K562 (cell line): ENCODE results near the gene MESP1. TPM values are rescaled to one million over a fixed set of nuclear protein-coding genes. Genes with fewer than 3 reads are reported as not detected.

Experiments
- ATAC-seq: fragments of 200-7000 bp; cut with Tn5 transposase; 3 replicates; pipeline ENCODE4 v1.9.1; 2020; ENCODE audit warnings: moderate library complexity
- BruUV-seq: library from RNA; stranded (reverse); fragments of 400-500 nt; replicated peaks from 2 replicates; lab custom pipeline; 2021; lab: Mats Ljungman, UMichigan
- CTCF ChIA-PET: fragments of 300-600 bp; formaldehyde crosslinking; extraction: SDS; loops from one replicate; lab custom pipeline; 2021; ENCODE audit warnings: low intra/inter-chr PET ratio; lab: Yijun Ruan, JAX
- POLR2A ChIA-PET: fragments of 300-600, 350-650 bp; sonication (Branson Sonifier 250); formaldehyde crosslinking; extraction: SDS; loops from one replicate; lab custom pipeline; 2021; ENCODE audit warnings: antibody characterized with exemption, inconsistent platforms; lab: Yijun Ruan, JAX
- DNase-seq, 4 experiments: peaks; one replicate each; pipeline versions ENCODE4 v3.0.0 to v3.0.0-alpha.2; 2011 to 2018; ENCODE audit warnings: low spot score in 3 of 4, mixed read lengths in 3 of 4; ENCODE audit errors: extremely low read depth in 1 of 4
- FAIRE-seq: peaks from 2 replicates; lab custom pipeline; 2011; peaks lifted over from hg19 to GRCh38; lab: Jason Lieb, UNC
- H2AFZ ChIP-seq: 2 replicates; pipeline ENCODE4 v1.6.0; 2011; ENCODE audit warnings: low read depth, low read length, control low read depth, inconsistent platforms
- H3K27ac ChIP-seq: fragments of 200-600 bp; 3 replicates; pipeline ENCODE4 v1.8.0; 2011; ENCODE audit warnings: low read depth, mild to moderate bottlenecking, control low read depth, inconsistent platforms, low read length, moderate library complexity, mixed read lengths; ENCODE audit errors: extremely low read depth
- H3K27me3 ChIP-seq, 2 experiments: fragments of 300-600 bp in 1 of 2; 2 replicates in 1 of 2; 3 replicates in 1 of 2; pipeline versions ENCODE4 v1.6.0 to v1.8.0; 2011; ENCODE audit warnings: inconsistent platforms in 2 of 2, low read length in 2 of 2, mild to moderate bottlenecking in 1 of 2, mixed read lengths in 1 of 2, moderate library complexity in 1 of 2; ENCODE audit not compliant: control insufficient read depth in 2 of 2, insufficient read depth in 2 of 2
- H3K36me3 ChIP-seq: fragments of 300-600 bp; 3 replicates; pipeline ENCODE4 v1.8.0; 2011; ENCODE audit warnings: mild to moderate bottlenecking, low read length, inconsistent platforms; ENCODE audit not compliant: control insufficient read depth, insufficient read depth
- H3K4me1 ChIP-seq, 2 experiments: fragments of 200-600 bp in 1 of 2; replicated peaks in 1 of 2; 2 replicates in 1 of 2; 3 replicates in 1 of 2; pipeline versions ENCODE4 v1.5.1 to v1.8.0; 2011; ENCODE audit warnings: inconsistent platforms in 2 of 2, low read length in 2 of 2, mild to moderate bottlenecking in 1 of 2, mixed read lengths in 1 of 2, moderate library complexity in 1 of 2; ENCODE audit not compliant: control insufficient read depth in 2 of 2, insufficient read depth in 2 of 2
- H3K4me2 ChIP-seq: 2 replicates; pipeline ENCODE4 v1.6.1; 2011; ENCODE audit warnings: low read length, control low read depth, inconsistent platforms, mixed read lengths; ENCODE audit not compliant: insufficient read depth
- H3K4me3 ChIP-seq: fragments of 200-600 bp; sonication (generic), shearing (Covaris generic); 2 replicates; pipeline ENCODE4 v1.5.1; 2016; ENCODE audit warnings: control low read depth, inconsistent platforms
- H3K79me2 ChIP-seq: fragments of 200-600 bp; 3 replicates; pipeline ENCODE4 v1.8.0; 2011; ENCODE audit warnings: low read length, inconsistent platforms; ENCODE audit not compliant: control insufficient read depth, insufficient read depth
- H3K9ac ChIP-seq, 2 experiments: 2 replicates each; pipeline versions ENCODE4 v1.6.0 to v1.6.1; 2011; ENCODE audit warnings: low read depth in 2 of 2, low read length in 2 of 2, control low read depth in 1 of 2, inconsistent platforms in 1 of 2, mild to moderate bottlenecking in 1 of 2, mixed read lengths in 1 of 2; ENCODE audit not compliant: insufficient read depth in 1 of 2
- H3K9me1 ChIP-seq: one replicate; pipeline ENCODE4 v1.6.0; 2011; ENCODE audit warnings: inconsistent platforms, mild to moderate bottlenecking, low read length, moderate library complexity; ENCODE audit not compliant: control insufficient read depth, insufficient read depth
- H3K9me3 ChIP-seq: replicated peaks from 2 replicates; pipeline ENCODE4 v1.5.1; 2011; ENCODE audit warnings: low read depth, low read length, inconsistent platforms; ENCODE audit not compliant: control insufficient read depth, insufficient read depth
- H4K20me1 ChIP-seq: replicated peaks from 2 replicates; pipeline ENCODE4 v1.6.1; 2011; ENCODE audit warnings: low read length, inconsistent platforms, mixed read lengths; ENCODE audit not compliant: control insufficient read depth, insufficient read depth
- BHLHE40 ChIP-seq: IDR thresholded peaks from 2 replicates; pipeline ENCODE4 v1.6.1; 2011; ENCODE audit warnings: low read length, improper control_type of control experiment
- CHD2 ChIP-seq: IDR thresholded peaks from 2 replicates; pipeline ENCODE4 v1.6.1; 2011; ENCODE audit warnings: low read depth, low read length
- HSF4 ChIP-seq: fragments of 250-450 bp; sonication (Bioruptor Pico); IDR thresholded peaks from 2 replicates; pipeline ENCODE4 v2.1.2; 2022; ENCODE audit warnings: mild to moderate bottlenecking, moderate library complexity, borderline replicate concordance
- WGBS: fragments of 100-300 bp; shearing (Covaris generic); methylation state at CpG from one replicate; pipeline ENCODE4 v1.1.6; 2016; ENCODE audit warnings: low coverage, mixed read lengths; ENCODE audit not compliant: insufficient coverage; ENCODE audit errors: missing lambda C conversion rate; 5-methylcytosine and 5-hydroxymethylcytosine counted together
- in situ Hi-C: fragments of 300-500 bp; cut with MboI; formaldehyde crosslinking; loops from 4 replicates; pipeline ENCODE4 v1.15.0; 2018; ENCODE audit warnings: inconsistent platforms, mixed read lengths
- intact Hi-C: fragments of 100-400 bp; cut with micrococcal nuclease; formaldehyde crosslinking; loops from 2 replicates; pipeline ENCODE4 v1.14.2; 2022
- polyA plus RNA-seq, 8 experiments: library from polyadenylated mRNA; depleted of rRNA in 4 of 8; stranded (reverse) in 5 of 8; unstranded in 3 of 8; fragments of >200 nt; fragmentation: Nextera tagmentation in 2 of 8; fragmentation: Illumina TruSeq in 1 of 8; extraction: Ambion mirVana in 2 of 8; extraction: Trizol in 1 of 8; gene quantifications; 2 replicates each; pipeline versions ENCODE4 v1.2.1 to v1.2.3, GENCODE V29; 2011 to 2014; ENCODE audit warnings: inconsistent platforms in 1 of 8, missing spikeins in 1 of 8
- total RNA-seq, 7 experiments: library from RNA; depleted of rRNA in 6 of 7; stranded (reverse); fragments of >200 nt in 6 of 7; fragmentation: Illumina TruSeq in 2 of 7; extraction: Trizol in 2 of 7; gene quantifications; 2 replicates each; pipeline versions ENCODE4 v1.2.1 to v1.2.3, GENCODE V29; 2011 to 2021; ENCODE audit warnings: low replicate concordance in 1 of 7

The MESP1 gene
- total and polyA plus RNA-seq, 9 of the 15 experiments (the other 6 are each of a cell fraction or from before 2014, with no cell fraction given): 0.14 to 1.1 (median 0.36) TPM; not detected in 4

DNA sequence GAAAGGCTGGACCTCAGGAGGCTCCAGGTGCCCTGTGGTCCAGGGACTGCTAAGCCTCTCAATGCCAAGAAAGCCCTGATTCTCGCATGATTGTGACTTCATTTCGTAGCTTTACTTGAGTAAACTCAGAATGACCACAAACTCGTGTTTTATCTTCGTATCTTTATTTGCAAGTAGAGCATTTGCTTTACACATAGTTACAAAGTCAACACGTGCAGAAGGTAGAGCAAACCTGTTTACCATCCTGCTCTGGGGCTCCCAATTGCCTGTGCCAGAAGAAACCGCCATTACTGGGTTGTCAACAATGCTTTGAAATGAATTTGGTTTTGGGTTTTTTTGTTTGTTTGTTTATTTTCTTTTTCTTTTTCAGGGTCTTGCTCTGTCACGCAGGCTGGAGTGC lies 5.8 kb upstream of the MESP1 start:
- no peak for TF ChIP-seq CHD2
- TF ChIP-seq BHLHE40: 0 out of 2 replicates have a peak, but pooled peaks have one; percentile 12
- ChIA-PET CTCF (no interaction called here), POLR2A (interaction anchor here (0.6 kb wide), 1 partner anchor 163 kb away, joined by 4 read pairs; no protein-coding TSS in a partner anchor)
- Histone ChIP-seq H3K36me3 (no peaks in the 10 kb centered on the region), H3K79me2 (no peaks in the 10 kb centered on the region), H3K4me1 (peaks cover 13 to 26% of the 10 kb centered on the region in 2 experiments), H2AFZ (0 out of 2 replicates have a peak overlapping the region, but pooled peaks have one; percentile 38), H3K9me1 (no peaks in the 10 kb centered on the region), H3K4me3 (no peak overlapping the region), H3K9ac (no peak overlapping the region), H3K9me3 (no peaks in the 10 kb centered on the region), H3K4me2 (no peak overlapping the region), H3K27ac (no peak overlapping the region), H4K20me1 (no peaks in the 10 kb centered on the region; the same call in 1 of the 2 replicates), H3K27me3 (no peaks in the 10 kb centered on the region)
- no peak for FAIRE-seq
- 23% methylated on average over 7 of the region's 7 CpGs for WGBS
- in situ Hi-C loops (loop anchor here (5.0 to 10.0 kb wide), 2 partner anchors 120 to 338 kb away; no protein-coding TSS in a partner anchor), intact Hi-C loops (no loop called here)
- no TSS peak for BruUV-seq
- no peak for ATAC-seq
- no peak for DNase-seq

DNA sequence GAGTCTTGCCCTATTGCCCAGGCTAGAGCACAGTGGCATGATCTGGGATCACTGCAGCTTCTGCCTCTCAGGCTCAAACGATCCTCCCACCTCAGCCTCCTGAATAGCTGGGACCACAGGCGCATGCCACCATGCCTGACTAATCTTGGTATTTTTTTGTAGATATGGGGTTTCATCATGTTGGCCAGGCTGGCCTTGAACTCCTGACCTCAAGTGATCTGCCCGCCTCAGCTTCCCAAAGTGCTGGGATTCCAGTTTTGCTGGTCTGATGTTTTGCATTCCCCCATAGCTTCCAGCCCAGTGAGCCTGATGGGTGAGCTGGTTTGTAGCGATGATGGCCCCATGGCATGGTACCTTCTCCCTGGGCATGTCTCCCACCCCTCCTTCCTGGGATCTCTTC lies 4.7 kb upstream of the MESP1 start:
- H3K4me1 ChIP-seq: peaks cover 8 to 25% of the 10 kb centered on the region in 2 experiments; a peak in 4 of 5 replicates
- no peaks in the 10 kb centered on the region for H3K9me1 ChIP-seq
- DNase-seq (no peak), FAIRE-seq (no peak), ATAC-seq (no peak)
- H3K9me3 ChIP-seq: no peaks in the 10 kb centered on the region
- intact Hi-C loops: no loop called here
- no peaks in the 10 kb centered on the region for H3K36me3 ChIP-seq
- H3K9ac ChIP-seq: no peak overlapping the region
- ChIA-PET CTCF (no interaction called here), POLR2A (interaction anchor here (0.6 to 1.7 kb wide), 2 partner anchors 119 to 228 kb away, joined by 3 to 5 read pairs; no protein-coding TSS in a partner anchor)
- H2AFZ ChIP-seq: no peak overlapping the region
- no TSS peak for BruUV-seq
- in situ Hi-C loops: loop anchor here (5.0 to 10.0 kb wide), 2 partner anchors 122 to 339 kb away; no protein-coding TSS in a partner anchor
- 31% methylated on average over 4 of the region's 4 CpGs for WGBS
- H3K27ac ChIP-seq: no peak overlapping the region
- TF ChIP-seq HSF4 (CRISPR knock-in tag): no peak
- H3K79me2 ChIP-seq: no peaks in the 10 kb centered on the region
- H3K27me3 ChIP-seq: no peaks in the 10 kb centered on the region
- no peak overlapping the region for H3K4me2 ChIP-seq
- no peaks in the 10 kb centered on the region; the same call in 1 of the 2 replicates for H4K20me1 ChIP-seq
- no peak overlapping the region for H3K4me3 ChIP-seq
